ENCODE data around the gene IREB2. TPM values are rescaled to one million over a fixed set of nuclear protein-coding genes. Genes with fewer than 3 reads are reported as not detected.

The IREB2 gene
- total and polyA plus RNA-seq, 2 experiments from 2014 or later: 23.4 to 68.4 TPM

GRCh38 chr15:78425643-78426042 lies 12.4 kb upstream of the IREB2 start:
- H3K9me2 ChIP-seq (ENCODE audit: insufficient read depth): no peaks in the 10 kb centered on the region; the same call in 1 of the 2 replicates
- H3F3A ChIP-seq (replicated peaks; ENCODE audit: low read depth): no peaks in the 10 kb centered on the region
- H3K27ac ChIP-seq (ENCODE audit: low read depth): no peak overlapping the region
- no peaks in the 10 kb centered on the region for H3K4me1 ChIP-seq (ENCODE audit: insufficient read depth)
- TF ChIP-seq NANOG (IDR thresholded peaks at IDR 0.05; ENCODE audit: borderline replicate concordance) (no peak), EZH2 (IDR thresholded peaks at IDR 0.05; ENCODE audit: low read depth, unreplicated experiment) (no peak), ZNF462 (CRISPR knock-in tag; IDR thresholded peaks at IDR 0.05) (no peak), CREB1 (CRISPR knock-in tag; IDR thresholded peaks at IDR 0.05; ENCODE audit: low read depth) (no peak), JUNB (IDR thresholded peaks at IDR 0.05; ENCODE audit: unreplicated experiment) (no peak), STAT1 (IDR thresholded peaks at IDR 0.05; ENCODE audit: unreplicated experiment) (no peak), REST (IDR thresholded peaks at IDR 0.05; ENCODE audit: unreplicated experiment) (no peak), ETS1 (IDR thresholded peaks at IDR 0.05) (no peak), ZNF331 (CRISPR knock-in tag; IDR thresholded peaks at IDR 0.05; ENCODE audit: low read depth) (no peak), CTCF (conservative IDR thresholded peaks at IDR 0.05; ENCODE audit: low read depth in 2 of 2) (no peak), ZNF114 (CRISPR knock-in tag; IDR thresholded peaks at IDR 0.05) (no peak), POLR2AphosphoS5 (IDR thresholded peaks at IDR 0.05; ENCODE audit: low read depth) (no peak), EZH2phosphoT487 (IDR thresholded peaks at IDR 0.05; ENCODE audit: unreplicated experiment) (no peak)
- H3K4me2 ChIP-seq: no peak overlapping the region
- H3K4me3 ChIP-seq: no peak overlapping the region
- DNase-seq (ENCODE audit: low spot score) (no peak), ATAC-seq (no peak)
- H3K36me3 ChIP-seq (ENCODE audit: insufficient read depth): no peaks in the 10 kb centered on the region
- no peaks in the 10 kb centered on the region for H3K79me2 ChIP-seq (replicated peaks; ENCODE audit: insufficient read depth)
- H3K4me3 Mint-ChIP-seq: no peak overlapping the region
- H3K36me3 Mint-ChIP-seq (ENCODE audit: low read depth): no peaks in the 10 kb centered on the region
- no peaks in the 10 kb centered on the region for H3K27me3 Mint-ChIP-seq (ENCODE audit: insufficient read depth, low read depth, poor library complexity)
- no peak overlapping the region for H3K27ac Mint-ChIP-seq
- H3K4me1 Mint-ChIP-seq: no peaks in the 10 kb centered on the region
- no peaks in the 10 kb centered on the region for H3K27me3 ChIP-seq (ENCODE audit: insufficient read depth)
- no peaks in the 10 kb centered on the region for H3K9me3 Mint-ChIP-seq
- no peaks in the 10 kb centered on the region for H4K20me1 ChIP-seq (replicated peaks; ENCODE audit: insufficient read depth)
- no peak overlapping the region for H2AFZ ChIP-seq

Data from GM23338 (cell line).